Stimulated activated CD8-positive, alpha-beta memory T cell treated with anti-CD3 and anti-CD28 coated beads, Interleukin-2, amount 100 ng/mL, for 1 hour (primary cell): ENCODE data around the gene EMID1.
"Not testable (repeated sequence)": the region's sequence is repeated elsewhere in the genome, so short reads cannot be mapped to it uniquely, and the experiment has no call there.

Source experiments
- DNase-seq, 2 donors: peaks; one replicate each; pipeline ENCODE4 v3.0.0-alpha.2; 2020; ENCODE audit warnings: low read depth in 2 of 2

EMID1 gene

GRCh38 chr22:29231971-29232959 lies 26.6 kb downstream of the EMID1 start:
- DNase-seq: no peak

GRCh38 chr22:29233277-29233877 lies 27.7 kb downstream of the EMID1 start:
- DNase-seq: no peak

- not testable (repeated sequence) for DNase-seq
These were observed 34.8 kb downstream of the EMID1 start for GRCh38 chr22:29240481-29240880.

GRCh38 chr22:29243874-29244446 lies 38.3 kb downstream of the EMID1 start:
- no peak for DNase-seq

GRCh38 chr22:29244785-29245625 lies 39.3 kb downstream of the EMID1 start:
- DNase-seq: no peak

- DNase-seq: peak; percentile 30 to 47
These were observed 40.1 kb downstream of the EMID1 start for GRCh38 chr22:29245626-29246385.

- not testable (repeated sequence) for DNase-seq
These were observed 42.2 kb downstream of the EMID1 start for GRCh38 chr22:29247891-29248290.

- no peak for DNase-seq
These were observed 45.6 kb downstream of the EMID1 start for GRCh38 chr22:29251265-29251664.

- no peak for DNase-seq
These were observed 46.5 kb downstream of the EMID1 start for GRCh38 chr22:29251981-29252911.

GRCh38 chr22:29253561-29254285 lies 48.0 kb downstream of the EMID1 start:
- DNase-seq: no peak

GRCh38 chr22:29254286-29254660 lies 48.6 kb downstream of the EMID1 start:
- no peak for DNase-seq

GRCh38 chr22:29255064-29255621 lies 49.4 kb downstream of the EMID1 start:
- DNase-seq: no peak

- DNase-seq: no peak
These were observed 51.1 kb downstream of the EMID1 start for GRCh38 chr22:29256606-29257325.

GRCh38 chr22:29257751-29258181 lies 52.1 kb downstream of the EMID1 start:
- DNase-seq: no peak

- DNase-seq: no peak
These were observed 52.9 kb downstream of the EMID1 start for GRCh38 chr22:29258407-29259252.

GRCh38 chr22:29259253-29259899 lies 53.7 kb downstream of the EMID1 start:
- DNase-seq: no peak
